GM21390 (cell line): ENCODE data around the gene ZNF883.
A peak's percentile ranks its signal among the peaks of the same experiment; 100 is the strongest.

Source experiments
- ATAC-seq: cut with Tn5 transposase; IDR thresholded peaks from one replicate; pipeline ENCODE4 v1.9.1; 2021; ENCODE audit not compliant: unreplicated experiment

Gene ZNF883

GRCh38 chr9:112921549-112921948, 90.4 kb downstream of the ZNF883 start:
- ATAC-seq = peak; percentile 55

- ATAC-seq = no peak
Measured at GRCh38 chr9:112917987-112918362, 94.0 kb downstream of the ZNF883 start.

- ATAC-seq = no peak
Measured at GRCh38 chr9:112917047-112917986, 94.7 kb downstream of the ZNF883 start.

- ATAC-seq = no peak
Measured at GRCh38 chr9:112914524-112914923, 97.5 kb downstream of the ZNF883 start.

GRCh38 chr9:112913326-112913725, 98.7 kb downstream of the ZNF883 start:
- no peak for ATAC-seq

- no peak for ATAC-seq
Measured at GRCh38 chr9:112912636-112913035, 99.4 kb downstream of the ZNF883 start.

- no peak for ATAC-seq
Measured at GRCh38 chr9:112911736-112912135, 100.3 kb downstream of the ZNF883 start.
